K562 (cell line): ENCODE results near the gene ANAPC10.

Experiments used
- ZKSCAN1 ChIP-seq: fragments of 150-350 bp; IDR thresholded peaks from 2 replicates; pipeline ENCODE4 v1.6.1; 2016; ENCODE audit warnings: low read depth, low read length
- ZZZ3 ChIP-seq: fragments of 450-650 bp; IDR thresholded peaks from 2 replicates; pipeline ENCODE4 v1.6.1; 2016; ENCODE audit warnings: antibody characterized with exemption, mild to moderate bottlenecking, moderate library complexity

- TF ChIP-seq ZKSCAN1 = no peak
- no peak for TF ChIP-seq ZZZ3
Observed at GRCh38 chr4:145041378-145041777, 56.6 kb downstream of the ANAPC10 start.
